Esophagus muscularis mucosa (tissue), 4 donors: ENCODE results near the gene TEX47. TPM values are rescaled to one million over a fixed set of nuclear protein-coding genes. Genes with fewer than 3 reads are reported as not detected.

Experiments used
- DNase-seq: peaks from one replicate; pipeline ENCODE4 v3.0.0-alpha.2; 2017; ENCODE audit errors: extremely low spot score
- H3K27ac ChIP-seq, 4 donors: fragments of 200-600 bp; sonication (generic); replicated peaks in 1 of 4; 1 replicate in 3 of 4; 2 replicates in 1 of 4; pipeline ENCODE4 v1.5.1; 2016 to 2019; ENCODE audit warnings: mild to moderate bottlenecking in 1 of 4
- H3K27me3 ChIP-seq, 4 donors: fragments of 200-600 bp; sonication (generic); one replicate each; pipeline versions ENCODE4 v1.5.1 to v1.6.0; 2016 to 2019
- H3K36me3 ChIP-seq, 4 donors: fragments of 200-600 bp; sonication (generic); one replicate each; pipeline ENCODE4 v1.5.1; 2016 to 2019
- H3K4me1 ChIP-seq, 4 donors: fragments of 200-600 bp; sonication (generic); one replicate each; pipeline ENCODE4 v1.5.1; 2016 to 2019
- H3K4me3 ChIP-seq, 4 donors: fragments of 200-600 bp; sonication (generic); 1 replicate in 2 of 4; 2 replicates in 2 of 4; pipeline ENCODE4 v1.5.1; 2016 to 2019; ENCODE audit warnings: mild to moderate bottlenecking in 4 of 4, moderate library complexity in 1 of 4
- H3K9me3 ChIP-seq, 4 donors: fragments of 200-600 bp; sonication (generic); 1 replicate in 3 of 4; 2 replicates in 1 of 4; pipeline ENCODE4 v1.5.1; 2016 to 2019
- EP300 ChIP-seq: sonication (generic); formaldehyde crosslinking; IDR thresholded peaks from one replicate; pipeline ENCODE4 v1.6.1; 2017; ENCODE audit warnings: antibody characterized with exemption
- POLR2A ChIP-seq: fragments of 450-650 bp; IDR thresholded peaks from one replicate; pipeline ENCODE4 v1.6.1; 2017; ENCODE audit warnings: antibody characterized with exemption, moderate library complexity, mild to moderate bottlenecking, low read depth
- POLR2AphosphoS5 ChIP-seq, 2 donors: sonication (generic); formaldehyde crosslinking; IDR thresholded peaks; one replicate each; pipeline ENCODE4 v1.6.1; 2017; ENCODE audit warnings: antibody characterized with exemption in 2 of 2
- WGBS: methylation state at CpG from one replicate; pipeline ENCODE4 v1.1.5; 2018; 5-methylcytosine and 5-hydroxymethylcytosine counted together
- intact Hi-C: fragments of 100-400 bp; cut with DNase I; formaldehyde crosslinking; loops from one replicate; pipeline ENCODE4 v1.15.1; 2023
- total RNA-seq, 4 donors: library from RNA; depleted of rRNA; stranded (reverse); fragments of >200 nt; gene quantifications; one replicate each; pipeline versions ENCODE4 v1.1.0 to v1.2.1, GENCODE V29; 2016
- TF ChIP-seq, protein P1 (sequence below), 3 experiments: fragments of 200-600 bp in 2 of 3; fragments of 450-650 bp in 1 of 3; sonication (generic) in 2 of 3; IDR thresholded peaks; one replicate each; pipeline ENCODE4 v1.5.1; 2017 to 2019; ENCODE audit warnings: antibody characterized with exemption in 3 of 3, mild to moderate bottlenecking in 2 of 3, moderate library complexity in 1 of 3

Gene TEX47
- total RNA-seq, 4 donors from 2014 or later = not detected

DNA sequence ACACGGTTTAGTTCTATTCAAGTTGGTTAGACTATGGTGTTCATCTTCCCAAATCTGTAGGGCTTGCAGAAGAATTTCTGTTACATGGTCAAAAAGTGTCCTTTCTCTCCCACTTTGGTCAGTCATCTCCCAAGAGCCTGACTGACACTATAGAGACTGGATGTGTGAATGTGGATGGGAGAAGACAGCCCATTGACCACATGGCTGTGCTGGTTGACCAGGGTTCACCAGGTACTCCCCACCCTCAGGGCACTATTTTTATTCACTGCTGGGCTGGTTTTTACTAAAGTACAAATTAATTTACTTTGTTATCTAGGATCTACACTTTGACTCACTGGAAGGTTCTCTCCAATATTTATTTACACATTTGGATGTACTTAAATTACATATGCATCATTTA is 33.8 kb downstream of the TEX47 start:
- H3K4me1 ChIP-seq = peaks cover 16 to 18% (median 17%) of the 10 kb centered on the region in 4 donors
- no peak overlapping the region for H3K4me3 ChIP-seq
- intact Hi-C loops = no loop called here
- 50% methylated on average over 1 of the region's 1 CpG for WGBS
- H3K36me3 ChIP-seq = no peaks in the 10 kb centered on the region
- DNase-seq = no peak
- no peak for TF ChIP-seq EP300
- TF ChIP-seq, protein P1, sequence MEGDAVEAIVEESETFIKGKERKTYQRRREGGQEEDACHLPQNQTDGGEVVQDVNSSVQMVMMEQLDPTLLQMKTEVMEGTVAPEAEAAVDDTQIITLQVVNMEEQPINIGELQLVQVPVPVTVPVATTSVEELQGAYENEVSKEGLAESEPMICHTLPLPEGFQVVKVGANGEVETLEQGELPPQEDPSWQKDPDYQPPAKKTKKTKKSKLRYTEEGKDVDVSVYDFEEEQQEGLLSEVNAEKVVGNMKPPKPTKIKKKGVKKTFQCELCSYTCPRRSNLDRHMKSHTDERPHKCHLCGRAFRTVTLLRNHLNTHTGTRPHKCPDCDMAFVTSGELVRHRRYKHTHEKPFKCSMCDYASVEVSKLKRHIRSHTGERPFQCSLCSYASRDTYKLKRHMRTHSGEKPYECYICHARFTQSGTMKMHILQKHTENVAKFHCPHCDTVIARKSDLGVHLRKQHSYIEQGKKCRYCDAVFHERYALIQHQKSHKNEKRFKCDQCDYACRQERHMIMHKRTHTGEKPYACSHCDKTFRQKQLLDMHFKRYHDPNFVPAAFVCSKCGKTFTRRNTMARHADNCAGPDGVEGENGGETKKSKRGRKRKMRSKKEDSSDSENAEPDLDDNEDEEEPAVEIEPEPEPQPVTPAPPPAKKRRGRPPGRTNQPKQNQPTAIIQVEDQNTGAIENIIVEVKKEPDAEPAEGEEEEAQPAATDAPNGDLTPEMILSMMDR (IDR thresholded peaks at IDR 0.05) = no peak
- TF ChIP-seq POLR2AphosphoS5 (IDR thresholded peaks at IDR 0.05) = no peak
- TF ChIP-seq POLR2A = no peak
- no peaks in the 10 kb centered on the region for H3K9me3 ChIP-seq
- no peak overlapping the region for H3K27ac ChIP-seq
- peaks cover 0 to 42% (median 18%) of the 10 kb centered on the region in 4 donors for H3K27me3 ChIP-seq

DNA sequence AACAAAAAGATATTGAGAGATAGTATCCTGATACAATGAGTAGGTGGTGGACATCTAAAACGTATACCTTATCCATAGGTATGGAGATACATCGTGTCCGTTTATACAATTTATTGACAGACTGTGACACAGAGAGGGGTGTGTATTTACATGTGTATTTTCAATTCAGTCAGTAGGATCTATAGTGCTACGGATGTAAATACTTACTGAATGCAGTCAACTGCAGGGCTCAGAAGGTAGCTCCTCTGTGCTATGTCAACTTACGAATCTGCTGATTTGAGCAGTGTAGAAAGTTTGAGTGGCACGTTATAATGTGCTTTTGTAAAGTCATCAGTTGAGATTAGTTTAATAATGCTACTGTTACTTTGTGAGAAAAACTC is 35.4 kb downstream of the TEX47 start:
- Histone ChIP-seq H3K4me1 (peaks cover 16 to 18% (median 17%) of the 10 kb centered on the region in 4 donors), H3K27me3 (peaks cover 0 to 58% (median 18%) of the 10 kb centered on the region in 4 donors), H3K27ac (no peak overlapping the region), H3K9me3 (no peaks in the 10 kb centered on the region), H3K36me3 (no peaks in the 10 kb centered on the region), H3K4me3 (no peak overlapping the region)
- 46% methylated on average over 6 of the region's 6 CpGs for WGBS
- no peak for DNase-seq
- intact Hi-C loops = no loop called here
- no peak for TF ChIP-seq EP300
- no peak for TF ChIP-seq POLR2AphosphoS5 (IDR thresholded peaks at IDR 0.05)
- TF ChIP-seq, protein P1 (IDR thresholded peaks at IDR 0.05) = no peak
- no peak for TF ChIP-seq POLR2A

DNA sequence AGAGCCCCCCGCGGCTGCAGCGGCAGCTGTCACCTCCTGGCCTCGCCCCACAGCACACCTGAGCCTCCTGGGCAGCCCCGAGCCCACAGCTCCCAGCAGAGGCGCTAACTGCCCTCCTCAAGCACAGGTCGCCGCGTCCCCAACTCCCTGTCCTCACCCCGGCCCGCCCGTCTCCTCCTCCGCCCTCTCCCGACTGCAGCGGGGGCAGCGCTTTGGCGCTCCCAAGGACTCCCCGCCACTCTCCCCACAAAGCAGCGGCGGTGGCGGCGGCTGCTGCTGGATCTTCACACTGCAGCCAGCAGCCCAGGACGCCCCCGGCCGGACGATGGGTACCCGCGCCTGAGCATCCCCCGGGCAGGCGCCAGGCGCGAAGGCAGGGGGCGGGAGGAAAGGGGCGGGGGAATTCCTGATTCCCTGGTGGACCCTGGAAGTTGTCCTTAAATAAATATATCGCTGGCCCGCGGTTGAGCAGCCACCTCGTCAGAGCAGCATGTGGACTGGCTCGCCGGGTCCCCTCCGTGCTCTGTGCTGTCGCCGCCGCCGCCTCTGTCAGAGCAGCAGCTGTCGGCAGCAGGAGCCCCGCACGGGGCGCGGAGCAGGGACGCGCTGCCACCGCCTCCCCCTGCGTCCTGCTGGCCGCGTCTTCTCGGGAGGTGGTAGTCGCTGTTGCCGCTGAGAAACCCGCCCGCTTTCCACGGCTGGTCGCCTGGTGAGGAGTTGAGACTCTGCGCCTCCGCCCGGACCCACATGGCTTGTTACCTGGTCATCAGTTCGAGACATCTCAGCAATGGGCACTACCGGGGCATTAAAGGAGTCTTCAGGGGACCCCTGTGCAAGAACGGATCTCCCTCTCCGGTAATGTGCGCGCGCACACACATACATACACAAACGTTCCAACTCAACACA is 36.1 kb downstream of the TEX47 start, which contains the start of gene ZNF804B:
ZNF804B (plus strand) TSS at position 471 of the 906 bp plus-strand sequence; CDS start at position 748, 277 bp downstream.
- 7% methylated on average over 17 of the region's 74 CpGs for WGBS
- no peak for TF ChIP-seq POLR2AphosphoS5 (IDR thresholded peaks at IDR 0.05)
- TF ChIP-seq POLR2A = no peak
- TF ChIP-seq EP300 = no peak
- TF ChIP-seq, protein P1 (IDR thresholded peaks at IDR 0.05) = no peak
- no peaks in the 10 kb centered on the region for H3K9me3 ChIP-seq
- peak within 1 kb of the TSS; percentile 41 to 53 (median 44) for H3K4me3 ChIP-seq
- H3K27ac ChIP-seq = no peak within 1 kb of the TSS
- no peaks in the 10 kb centered on the region for H3K36me3 ChIP-seq
- peaks cover 0 to 64% (median 18%) of the 10 kb centered on the region in 4 donors for H3K27me3 ChIP-seq
- intact Hi-C loops = no loop called here
- peaks cover 16 to 18% (median 17%) of the 10 kb centered on the region in 4 donors for H3K4me1 ChIP-seq
- DNase-seq = no peak

DNA sequence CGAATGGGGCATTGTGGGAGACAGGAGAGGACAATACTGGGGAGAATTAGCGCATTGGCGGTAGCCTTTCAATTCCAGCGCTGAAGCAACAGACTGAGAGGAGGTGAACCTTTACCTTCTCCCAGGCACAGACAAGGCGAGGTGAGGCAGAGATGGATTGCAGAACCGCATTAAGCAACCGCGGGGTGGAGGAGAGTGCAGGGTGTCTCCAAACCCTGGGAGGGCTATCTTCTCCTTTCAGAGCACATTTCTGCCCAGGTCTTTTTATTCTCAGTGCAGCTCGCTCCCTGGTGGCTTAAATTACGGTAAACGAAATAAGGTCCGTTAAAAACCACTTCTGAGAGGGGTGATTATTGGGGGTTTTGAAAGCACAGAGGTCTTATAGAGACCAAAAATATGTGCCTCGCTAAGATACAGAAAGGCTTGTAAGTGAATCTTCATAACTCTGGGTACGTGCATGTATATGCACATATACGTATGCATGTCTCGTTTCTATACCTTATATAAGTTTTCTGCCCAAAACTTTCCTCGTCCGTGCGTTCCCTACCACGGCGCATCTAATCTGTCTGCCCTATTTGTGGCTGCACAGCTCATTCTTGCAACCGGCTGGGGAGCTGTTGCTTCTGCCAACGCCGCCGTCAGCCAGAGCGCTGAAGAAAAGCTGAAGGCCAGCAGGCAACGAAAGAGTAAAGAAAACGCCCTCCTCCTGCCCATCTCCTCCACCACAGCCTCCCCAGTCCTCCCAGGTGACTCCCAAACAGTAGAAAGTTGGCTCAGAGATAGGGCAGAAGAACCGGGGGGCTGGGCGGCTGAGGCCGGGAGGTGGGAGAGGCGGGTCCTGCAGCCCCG is 36.9 kb downstream of the TEX47 start:
- Histone ChIP-seq H3K27me3 (peaks cover 0 to 64% (median 18%) of the 10 kb centered on the region in 4 donors), H3K36me3 (no peaks in the 10 kb centered on the region), H3K9me3 (no peaks in the 10 kb centered on the region), H3K4me3 (peak overlapping the region; percentile 41 to 53 (median 44)), H3K4me1 (peaks cover 16 to 18% (median 17%) of the 10 kb centered on the region in 4 donors), H3K27ac (no peak overlapping the region)
- TF ChIP-seq POLR2A = no peak
- TF ChIP-seq, protein P1 (IDR thresholded peaks at IDR 0.05) = no peak
- TF ChIP-seq EP300 = no peak
- no peak for DNase-seq
- intact Hi-C loops = no loop called here
- WGBS = 6% methylated on average over 28 of the region's 33 CpGs
